Measurements from ENCODE around the gene MIER3. TPM values are rescaled to one million over a fixed set of nuclear protein-coding genes. Genes with fewer than 3 reads are reported as not detected.

MIER3 gene
- total and polyA plus RNA-seq, 9 of the 15 experiments (the other 6 are each of a cell fraction or from before 2014, with no cell fraction given) = 4.1 to 29.3 (median 13.0) TPM

DNA sequence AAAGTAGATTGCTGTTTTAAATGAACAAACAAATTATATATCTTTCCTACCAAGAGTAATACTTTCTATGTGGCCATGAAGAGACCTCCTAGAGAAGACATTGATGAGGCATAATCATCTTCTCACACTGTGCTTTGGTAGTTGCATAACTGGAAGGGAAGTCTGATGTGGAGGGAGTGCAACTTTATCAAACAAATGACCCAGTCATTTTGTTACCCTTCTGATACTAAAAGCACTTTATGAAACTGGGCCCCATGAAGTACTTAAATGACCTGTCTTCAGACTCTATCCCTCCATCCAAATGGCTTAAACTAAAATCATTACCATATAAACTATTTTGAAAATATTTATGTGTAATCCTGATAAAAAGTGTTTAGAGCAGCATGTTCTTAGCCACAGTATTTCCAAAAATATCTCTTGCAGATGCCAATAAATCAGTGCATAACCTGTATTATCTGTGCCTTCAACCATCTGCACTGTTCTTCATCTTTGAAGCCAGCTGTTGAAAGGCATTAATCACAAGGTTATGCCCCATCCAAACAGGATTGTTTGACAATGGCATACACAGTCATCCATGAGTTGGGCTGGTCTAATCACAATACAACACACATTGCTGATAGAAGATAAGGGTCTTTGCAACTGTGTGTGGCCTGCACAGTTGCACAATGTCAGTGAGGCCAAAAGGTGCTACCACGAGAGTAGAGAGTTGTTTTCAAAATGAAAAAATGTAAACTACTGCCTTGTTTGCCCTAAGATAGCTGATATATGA, 31.9 kb upstream of the MIER3 start (continued):
- TF ChIP-seq DMBX1 (CRISPR knock-in tag; IDR thresholded peaks at IDR 0.05; ENCODE audit: borderline replicate concordance) (peak; percentile 91), PRDM10 (IDR thresholded peaks at IDR 0.05; ENCODE audit: partially characterized antibody) (no peak), HES1 (IDR thresholded peaks at IDR 0.05; ENCODE audit: low read depth) (peak; percentile 93), CXXC5 (CRISPR knock-in tag; IDR thresholded peaks at IDR 0.05) (peak; percentile 41; the same call in 1 of the 2 replicates), ESRRA (IDR thresholded peaks at IDR 0.05; ENCODE audit: borderline replicate concordance, low read depth) (peak; percentile 26; the same call in 1 of the 2 replicates), SMARCA4 (IDR thresholded peaks at IDR 0.05) (peak; percentile 73; the same call in 1 of the 2 replicates), ZNF431 (CRISPR knock-in tag; IDR thresholded peaks at IDR 0.05) (no peak), TRIM24 (IDR thresholded peaks at IDR 0.05) (peak; percentile 85 to 88), MAFG (tag; conservative IDR thresholded peaks at IDR 0.05) (peak; percentile 69), NFE2 (IDR thresholded peaks at IDR 0.05; ENCODE audit: low read depth) (peak; percentile 39; the same call in 1 of the 2 replicates), MEF2D (tag; conservative IDR thresholded peaks at IDR 0.05; ENCODE audit: low read depth) (peak; percentile 93), GATA2 (CRISPR knock-in tag; IDR thresholded peaks at IDR 0.05) (peak; percentile 82), NONO (IDR thresholded peaks at IDR 0.05; ENCODE audit: low read depth in 2 of 2, low read length in 1 of 2) (peak in 1 of 2 experiments; percentile 52; a peak in 1 of 4 replicates), NR2C1 (IDR thresholded peaks at IDR 0.05) (no peak; the same call in 1 of the 2 replicates), NR2C1 (tag; IDR thresholded peaks at IDR 0.05) (peak; percentile 84), PRMT5 (CRISPR knock-in tag; IDR thresholded peaks at IDR 0.05) (no peak), E2F3 (CRISPR knock-in tag; IDR thresholded peaks at IDR 0.05) (no peak), DACH1 (IDR thresholded peaks at IDR 0.05; ENCODE audit: partially characterized antibody) (peak; percentile 50), MYNN (IDR thresholded peaks at IDR 0.05) (0 out of 2 replicates have a peak, but pooled peaks have one; percentile 45), MYNN (CRISPR knock-in tag; IDR thresholded peaks at IDR 0.05) (no peak), PHB2 (IDR thresholded peaks at IDR 0.05; ENCODE audit: low read depth) (peak; percentile 59; the same call in 1 of the 2 replicates)
- TF ChIP-seq, protein P1, sequence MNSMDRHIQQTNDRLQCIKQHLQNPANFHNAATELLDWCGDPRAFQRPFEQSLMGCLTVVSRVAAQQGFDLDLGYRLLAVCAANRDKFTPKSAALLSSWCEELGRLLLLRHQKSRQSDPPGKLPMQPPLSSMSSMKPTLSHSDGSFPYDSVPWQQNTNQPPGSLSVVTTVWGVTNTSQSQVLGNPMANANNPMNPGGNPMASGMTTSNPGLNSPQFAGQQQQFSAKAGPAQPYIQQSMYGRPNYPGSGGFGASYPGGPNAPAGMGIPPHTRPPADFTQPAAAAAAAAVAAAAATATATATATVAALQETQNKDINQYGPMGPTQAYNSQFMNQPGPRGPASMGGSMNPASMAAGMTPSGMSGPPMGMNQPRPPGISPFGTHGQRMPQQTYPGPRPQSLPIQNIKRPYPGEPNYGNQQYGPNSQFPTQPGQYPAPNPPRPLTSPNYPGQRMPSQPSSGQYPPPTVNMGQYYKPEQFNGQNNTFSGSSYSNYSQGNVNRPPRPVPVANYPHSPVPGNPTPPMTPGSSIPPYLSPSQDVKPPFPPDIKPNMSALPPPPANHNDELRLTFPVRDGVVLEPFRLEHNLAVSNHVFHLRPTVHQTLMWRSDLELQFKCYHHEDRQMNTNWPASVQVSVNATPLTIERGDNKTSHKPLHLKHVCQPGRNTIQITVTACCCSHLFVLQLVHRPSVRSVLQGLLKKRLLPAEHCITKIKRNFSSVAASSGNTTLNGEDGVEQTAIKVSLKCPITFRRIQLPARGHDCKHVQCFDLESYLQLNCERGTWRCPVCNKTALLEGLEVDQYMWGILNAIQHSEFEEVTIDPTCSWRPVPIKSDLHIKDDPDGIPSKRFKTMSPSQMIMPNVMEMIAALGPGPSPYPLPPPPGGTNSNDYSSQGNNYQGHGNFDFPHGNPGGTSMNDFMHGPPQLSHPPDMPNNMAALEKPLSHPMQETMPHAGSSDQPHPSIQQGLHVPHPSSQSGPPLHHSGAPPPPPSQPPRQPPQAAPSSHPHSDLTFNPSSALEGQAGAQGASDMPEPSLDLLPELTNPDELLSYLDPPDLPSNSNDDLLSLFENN (IDR thresholded peaks at IDR 0.05; ENCODE audit: low read depth in 2 of 2, low read length in 2 of 2) = peak in 1 of 2 experiments; percentile 72; a peak in 1 of 4 replicates
